ENCODE measurements around the gene FPR2.
"Not testable (repeated sequence)": the region's sequence is repeated elsewhere in the genome, so short reads cannot be mapped to it uniquely, and the experiment has no call there.

The FPR2 gene

GRCh38 chr19:51760697-51761356 is at the start of gene FPR2:
TSS of gene FPR2 (plus strand) at chr19:51761180. CDS start at chr19:51768659, 7,479 bp downstream.
- no peak for DNase-seq (ENCODE audit: low read depth)

- no peak for DNase-seq (ENCODE audit: low read depth)
Measured at GRCh38 chr19:51711702-51712101, 49.3 kb upstream of the FPR2 start.

GRCh38 chr19:51712461-51713081 is 48.4 kb upstream of the FPR2 start:
- DNase-seq (ENCODE audit: low read depth): no peak

GRCh38 chr19:51713319-51714285 is 47.4 kb upstream of the FPR2 start:
- DNase-seq (ENCODE audit: low read depth): no peak

- no peak for DNase-seq (ENCODE audit: low read depth)
Measured at GRCh38 chr19:51714848-51715247, 46.1 kb upstream of the FPR2 start.

GRCh38 chr19:51715850-51716249 is 45.1 kb upstream of the FPR2 start:
- DNase-seq (ENCODE audit: low read depth): no peak

GRCh38 chr19:51716925-51717324 is 44.1 kb upstream of the FPR2 start:
- no peak for DNase-seq (ENCODE audit: low read depth)

- DNase-seq (ENCODE audit: low read depth): no peak
Measured at GRCh38 chr19:51719251-51719988, 41.6 kb upstream of the FPR2 start.

GRCh38 chr19:51721905-51722304 is 39.1 kb upstream of the FPR2 start:
- no peak for DNase-seq (ENCODE audit: low read depth)

- no peak for DNase-seq (ENCODE audit: low read depth)
Measured at GRCh38 chr19:51722492-51722891, 38.5 kb upstream of the FPR2 start.

- no peak for DNase-seq (ENCODE audit: low read depth)
Measured at GRCh38 chr19:51724543-51724942, 36.4 kb upstream of the FPR2 start.

- no peak for DNase-seq (ENCODE audit: low read depth)
Measured at GRCh38 chr19:51726049-51726448, 34.9 kb upstream of the FPR2 start.

- DNase-seq (ENCODE audit: low read depth): no peak
Measured at GRCh38 chr19:51727349-51727880, 33.6 kb upstream of the FPR2 start.

GRCh38 chr19:51729781-51730180 is 31.2 kb upstream of the FPR2 start:
- DNase-seq (ENCODE audit: low read depth): no peak

GRCh38 chr19:51733742-51734522 is 27.0 kb upstream of the FPR2 start:
- DNase-seq (ENCODE audit: low read depth): no peak

- DNase-seq (ENCODE audit: low read depth): no peak
Measured at GRCh38 chr19:51735759-51736449, 25.1 kb upstream of the FPR2 start.

GRCh38 chr19:51737389-51737788 is 23.6 kb upstream of the FPR2 start:
- no peak for DNase-seq (ENCODE audit: low read depth)

GRCh38 chr19:51737924-51738323 is 23.1 kb upstream of the FPR2 start:
- DNase-seq (ENCODE audit: low read depth): no peak

GRCh38 chr19:51738523-51738922 is 22.5 kb upstream of the FPR2 start:
- DNase-seq (ENCODE audit: low read depth): not testable (repeated sequence)

GRCh38 chr19:51739466-51740213 is 21.3 kb upstream of the FPR2 start:
- DNase-seq (ENCODE audit: low read depth): no peak
